ENCODE results near the gene EXOC2.
"Not testable (repeated sequence)": the region's sequence is repeated elsewhere in the genome, so short reads cannot be mapped to it uniquely, and the experiment has no call there.

The EXOC2 gene

GRCh38 chr6:635233-635632, 57.7 kb downstream of the EXOC2 start:
- no peak for DNase-seq (ENCODE audit: low spot score)

GRCh38 chr6:633611-634010, 59.3 kb downstream of the EXOC2 start:
- DNase-seq (ENCODE audit: low spot score): no peak

- DNase-seq (ENCODE audit: low spot score): no peak
Observed at GRCh38 chr6:628766-629165, 64.2 kb downstream of the EXOC2 start.

GRCh38 chr6:626236-626635, 66.7 kb downstream of the EXOC2 start:
- DNase-seq (ENCODE audit: low spot score): no peak

GRCh38 chr6:624979-625378, 68.0 kb downstream of the EXOC2 start:
- DNase-seq (ENCODE audit: low spot score): no peak

- no peak for DNase-seq (ENCODE audit: low spot score)
Observed at GRCh38 chr6:622462-622861, 70.5 kb downstream of the EXOC2 start.

GRCh38 chr6:621931-622330, 71.0 kb downstream of the EXOC2 start:
- DNase-seq (ENCODE audit: low spot score): no peak

- DNase-seq (ENCODE audit: low spot score): no peak
Observed at GRCh38 chr6:620950-621349, 72.0 kb downstream of the EXOC2 start.

- DNase-seq (ENCODE audit: low spot score): no peak
Observed at GRCh38 chr6:620166-620565, 72.8 kb downstream of the EXOC2 start.

- DNase-seq (ENCODE audit: low spot score): no peak
Observed at GRCh38 chr6:617456-618100, 75.4 kb downstream of the EXOC2 start.

GRCh38 chr6:613981-614380, 79.0 kb downstream of the EXOC2 start:
- DNase-seq (ENCODE audit: low spot score): no peak

- DNase-seq (ENCODE audit: low spot score): no peak
Observed at GRCh38 chr6:611928-612327, 81.0 kb downstream of the EXOC2 start.

- no peak for DNase-seq (ENCODE audit: low spot score)
Observed at GRCh38 chr6:610882-611281, 82.1 kb downstream of the EXOC2 start.

GRCh38 chr6:609905-610304, 83.0 kb downstream of the EXOC2 start:
- DNase-seq (ENCODE audit: low spot score): no peak

GRCh38 chr6:606829-607379, 86.0 kb downstream of the EXOC2 start:
- DNase-seq (ENCODE audit: low spot score): no peak

GRCh38 chr6:605895-606294, 87.0 kb downstream of the EXOC2 start:
- DNase-seq (ENCODE audit: low spot score): not testable (repeated sequence)

- DNase-seq (ENCODE audit: low spot score): no peak
Observed at GRCh38 chr6:604579-604978, 88.4 kb downstream of the EXOC2 start.

GRCh38 chr6:603265-603664, 89.7 kb downstream of the EXOC2 start:
- no peak for DNase-seq (ENCODE audit: low spot score)

GRCh38 chr6:599576-600448, 93.1 kb downstream of the EXOC2 start:
- DNase-seq (ENCODE audit: low spot score): no peak

GRCh38 chr6:593907-594212, 99.1 kb downstream of the EXOC2 start:
- no peak for DNase-seq (ENCODE audit: low spot score)

GRCh38 chr6:593139-593906, 99.6 kb downstream of the EXOC2 start:
- peak; percentile 48 for DNase-seq (ENCODE audit: low spot score)

GRCh38 chr6:589090-589489, 103.8 kb downstream of the EXOC2 start:
- DNase-seq (ENCODE audit: low spot score): no peak

GRCh38 chr6:586553-586952, 106.4 kb downstream of the EXOC2 start:
- DNase-seq (ENCODE audit: low spot score): no peak
